ENCODE results near the gene KRT83.
"Not testable (repeated sequence)": the region's sequence is repeated elsewhere in the genome, so short reads cannot be mapped to it uniquely, and the experiment has no call there.

DNA sequence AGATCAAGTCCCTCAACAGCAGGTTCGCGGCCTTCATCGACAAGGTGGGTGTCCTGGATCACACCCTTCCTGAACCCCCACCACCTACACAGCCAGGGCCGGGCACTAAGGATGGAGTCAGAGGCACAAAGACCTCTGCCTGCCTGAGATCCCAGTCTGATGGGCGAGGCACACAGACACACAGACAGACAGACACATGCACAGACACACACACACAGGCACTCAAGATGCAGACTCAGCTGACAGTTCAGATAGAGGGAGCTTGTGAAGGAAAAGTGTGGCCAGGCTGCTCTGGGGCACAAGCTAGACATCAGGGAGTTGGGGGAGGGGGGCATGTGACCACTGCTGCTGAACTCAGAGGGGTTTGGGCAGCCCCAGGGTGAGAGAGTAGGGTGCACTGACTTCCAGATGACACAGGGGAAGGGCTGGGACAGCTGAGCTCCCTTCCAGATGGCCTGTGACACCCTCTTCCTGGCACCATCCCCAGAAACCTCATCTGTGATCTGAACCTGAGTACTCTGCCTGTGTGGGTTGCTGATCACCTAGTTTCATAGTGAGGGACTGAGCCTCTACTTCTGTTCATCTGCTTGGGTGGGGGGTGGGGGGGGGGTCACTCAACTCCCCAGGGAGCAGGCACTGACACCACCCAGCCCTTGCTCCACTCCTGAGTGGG, 18.8 kb downstream of the KRT83 start:
- TF ChIP-seq EZH2 (IDR thresholded peaks at IDR 0.05); POLR2AphosphoS5 (IDR thresholded peaks at IDR 0.05; ENCODE audit: borderline replicate concordance, low read depth, low read length); FOXP2 (optimal IDR thresholded peaks at IDR 0.05; ENCODE audit: control extremely low read depth, extremely low read length, insufficient read depth): not testable (repeated sequence)
